K562 (cell line): Measurements from ENCODE around the gene HAUS2. TPM values are rescaled to one million over a fixed set of nuclear protein-coding genes. Genes with fewer than 3 reads are reported as not detected.

ENCODE experiments used
- ATAC-seq: fragments of 200-7000 bp; cut with Tn5 transposase; 3 replicates; pipeline ENCODE4 v1.9.1; 2020; ENCODE audit warnings: moderate library complexity
- BruUV-seq: library from RNA; stranded (reverse); fragments of 400-500 nt; replicated peaks from 2 replicates; lab custom pipeline; 2021; lab: Mats Ljungman, UMichigan
- CTCF ChIA-PET: fragments of 300-600 bp; formaldehyde crosslinking; extraction: SDS; loops from one replicate; lab custom pipeline; 2021; ENCODE audit warnings: low intra/inter-chr PET ratio; lab: Yijun Ruan, JAX
- POLR2A ChIA-PET: fragments of 300-600, 350-650 bp; sonication (Branson Sonifier 250); formaldehyde crosslinking; extraction: SDS; loops from one replicate; lab custom pipeline; 2021; ENCODE audit warnings: antibody characterized with exemption, inconsistent platforms; lab: Yijun Ruan, JAX
- DNase-seq, 4 experiments: peaks; one replicate each; pipeline versions ENCODE4 v3.0.0 to v3.0.0-alpha.2; 2011 to 2018; ENCODE audit warnings: low spot score in 3 of 4, mixed read lengths in 3 of 4; ENCODE audit errors: extremely low read depth in 1 of 4
- FAIRE-seq: peaks from 2 replicates; lab custom pipeline; 2011; peaks lifted over from hg19 to GRCh38; lab: Jason Lieb, UNC
- H2AFZ ChIP-seq: 2 replicates; pipeline ENCODE4 v1.6.0; 2011; ENCODE audit warnings: low read depth, low read length, control low read depth, inconsistent platforms
- H3K27ac ChIP-seq: fragments of 200-600 bp; 3 replicates; pipeline ENCODE4 v1.8.0; 2011; ENCODE audit warnings: low read depth, mild to moderate bottlenecking, control low read depth, inconsistent platforms, low read length, moderate library complexity, mixed read lengths; ENCODE audit errors: extremely low read depth
- H3K27me3 ChIP-seq, 2 experiments: fragments of 300-600 bp in 1 of 2; 2 replicates in 1 of 2; 3 replicates in 1 of 2; pipeline versions ENCODE4 v1.6.0 to v1.8.0; 2011; ENCODE audit warnings: inconsistent platforms in 2 of 2, low read length in 2 of 2, mild to moderate bottlenecking in 1 of 2, mixed read lengths in 1 of 2, moderate library complexity in 1 of 2; ENCODE audit not compliant: control insufficient read depth in 2 of 2, insufficient read depth in 2 of 2
- H3K36me3 ChIP-seq: fragments of 300-600 bp; 3 replicates; pipeline ENCODE4 v1.8.0; 2011; ENCODE audit warnings: mild to moderate bottlenecking, low read length, inconsistent platforms; ENCODE audit not compliant: control insufficient read depth, insufficient read depth
- H3K4me1 ChIP-seq, 2 experiments: fragments of 200-600 bp in 1 of 2; replicated peaks in 1 of 2; 2 replicates in 1 of 2; 3 replicates in 1 of 2; pipeline versions ENCODE4 v1.5.1 to v1.8.0; 2011; ENCODE audit warnings: inconsistent platforms in 2 of 2, low read length in 2 of 2, mild to moderate bottlenecking in 1 of 2, mixed read lengths in 1 of 2, moderate library complexity in 1 of 2; ENCODE audit not compliant: control insufficient read depth in 2 of 2, insufficient read depth in 2 of 2
- H3K4me2 ChIP-seq: 2 replicates; pipeline ENCODE4 v1.6.1; 2011; ENCODE audit warnings: low read length, control low read depth, inconsistent platforms, mixed read lengths; ENCODE audit not compliant: insufficient read depth
- H3K4me3 ChIP-seq: fragments of 200-600 bp; sonication (generic), shearing (Covaris generic); 2 replicates; pipeline ENCODE4 v1.5.1; 2016; ENCODE audit warnings: control low read depth, inconsistent platforms
- H3K79me2 ChIP-seq: fragments of 200-600 bp; 3 replicates; pipeline ENCODE4 v1.8.0; 2011; ENCODE audit warnings: low read length, inconsistent platforms; ENCODE audit not compliant: control insufficient read depth, insufficient read depth
- H3K9ac ChIP-seq, 2 experiments: 2 replicates each; pipeline versions ENCODE4 v1.6.0 to v1.6.1; 2011; ENCODE audit warnings: low read depth in 2 of 2, low read length in 2 of 2, control low read depth in 1 of 2, inconsistent platforms in 1 of 2, mild to moderate bottlenecking in 1 of 2, mixed read lengths in 1 of 2; ENCODE audit not compliant: insufficient read depth in 1 of 2
- H3K9me1 ChIP-seq: one replicate; pipeline ENCODE4 v1.6.0; 2011; ENCODE audit warnings: inconsistent platforms, mild to moderate bottlenecking, low read length, moderate library complexity; ENCODE audit not compliant: control insufficient read depth, insufficient read depth
- H3K9me3 ChIP-seq: replicated peaks from 2 replicates; pipeline ENCODE4 v1.5.1; 2011; ENCODE audit warnings: low read depth, low read length, inconsistent platforms; ENCODE audit not compliant: control insufficient read depth, insufficient read depth
- H4K20me1 ChIP-seq: replicated peaks from 2 replicates; pipeline ENCODE4 v1.6.1; 2011; ENCODE audit warnings: low read length, inconsistent platforms, mixed read lengths; ENCODE audit not compliant: control insufficient read depth, insufficient read depth
- BRD9 ChIP-seq: fragments of 450-650 bp; IDR thresholded peaks from 2 replicates; pipeline ENCODE4 v1.6.1; 2018; ENCODE audit warnings: low read depth; ENCODE audit not compliant: partially characterized antibody
- DNMT1 ChIP-seq: fragments of 450-650 bp; IDR thresholded peaks from 2 replicates; pipeline ENCODE4 v1.6.1; 2016; ENCODE audit warnings: antibody characterized with exemption, mild to moderate bottlenecking
- FOS ChIP-seq: IDR thresholded peaks from 3 replicates; pipeline ENCODE4 v1.6.1; 2011; ENCODE audit not compliant: insufficient read length; ENCODE audit errors: extremely low read depth
- NFIX ChIP-seq: fragments of 250-450 bp; sonication (Bioruptor Pico); IDR thresholded peaks from 2 replicates; pipeline ENCODE4 v1.4.0; 2020; ENCODE audit warnings: low read depth, mild to moderate bottlenecking, moderate library complexity
- POLR2AphosphoS5 ChIP-seq: IDR thresholded peaks from 2 replicates; pipeline ENCODE4 v1.6.1; 2011; ENCODE audit warnings: mild to moderate bottlenecking, low read depth, low read length, moderate library complexity; ENCODE audit not compliant: control insufficient read depth, insufficient read depth
- RBM15 ChIP-seq: fragments of 200-400 bp; formaldehyde crosslinking; IDR thresholded peaks from 2 replicates; pipeline ENCODE4 v1.6.1; 2018; ENCODE audit warnings: mild to moderate bottlenecking, low read length, moderate library complexity; ENCODE audit not compliant: insufficient read depth
- RFX7 ChIP-seq: fragments of 250-450 bp; sonication (Bioruptor Pico); IDR thresholded peaks from 2 replicates; pipeline ENCODE4 v1.5.1; 2021; ENCODE audit warnings: mild to moderate bottlenecking
- SMAD2 ChIP-seq: fragments of 150-350 bp; IDR thresholded peaks from 2 replicates; pipeline ENCODE4 v1.6.1; 2014; ENCODE audit warnings: low read depth, mild to moderate bottlenecking, low read length
- SREBF2 ChIP-seq: sonication (generic); formaldehyde crosslinking; IDR thresholded peaks from 2 replicates; pipeline ENCODE4 v1.4.0; 2020; ENCODE audit warnings: mild to moderate bottlenecking, missing genetic modification reagents
- ZEB2 ChIP-seq: fragments of 450-650 bp; IDR thresholded peaks from 2 replicates; pipeline ENCODE4 v1.6.1; 2016
- ZFP36 ChIP-seq: fragments of 150-350 bp; IDR thresholded peaks from 2 replicates; pipeline ENCODE4 v1.6.1; 2018; ENCODE audit warnings: low read length, low read depth; ENCODE audit not compliant: partially characterized antibody
- ZNF263 ChIP-seq: sonication (generic); formaldehyde crosslinking; IDR thresholded peaks from 2 replicates; pipeline ENCODE4 v1.8.0; 2022; ENCODE audit warnings: mild to moderate bottlenecking, missing genetic modification reagents, borderline replicate concordance
- ZNF274 ChIP-seq: IDR thresholded peaks from 2 replicates; pipeline ENCODE4 v1.6.1; 2011; ENCODE audit warnings: low read depth, mild to moderate bottlenecking, low read length, moderate library complexity, borderline replicate concordance
- ZNF778 ChIP-seq: fragments of 450-650 bp; formaldehyde crosslinking; IDR thresholded peaks from 2 replicates; pipeline ENCODE4 v1.4.0; 2020; ENCODE audit warnings: mild to moderate bottlenecking, moderate library complexity
- WGBS: fragments of 100-300 bp; shearing (Covaris generic); methylation state at CpG from one replicate; pipeline ENCODE4 v1.1.6; 2016; ENCODE audit warnings: low coverage, mixed read lengths; ENCODE audit not compliant: insufficient coverage; ENCODE audit errors: missing lambda C conversion rate; 5-methylcytosine and 5-hydroxymethylcytosine counted together
- in situ Hi-C: fragments of 300-500 bp; cut with MboI; formaldehyde crosslinking; loops from 4 replicates; pipeline ENCODE4 v1.15.0; 2018; ENCODE audit warnings: inconsistent platforms, mixed read lengths
- intact Hi-C: fragments of 100-400 bp; cut with micrococcal nuclease; formaldehyde crosslinking; loops from 2 replicates; pipeline ENCODE4 v1.14.2; 2022
- polyA plus RNA-seq, 8 experiments: library from polyadenylated mRNA; depleted of rRNA in 4 of 8; stranded (reverse) in 5 of 8; unstranded in 3 of 8; fragments of >200 nt; fragmentation: Nextera tagmentation in 2 of 8; fragmentation: Illumina TruSeq in 1 of 8; extraction: Ambion mirVana in 2 of 8; extraction: Trizol in 1 of 8; gene quantifications; 2 replicates each; pipeline versions ENCODE4 v1.2.1 to v1.2.3, GENCODE V29; 2011 to 2014; ENCODE audit warnings: inconsistent platforms in 1 of 8, missing spikeins in 1 of 8
- total RNA-seq, 7 experiments: library from RNA; depleted of rRNA in 6 of 7; stranded (reverse); fragments of >200 nt in 6 of 7; fragmentation: Illumina TruSeq in 2 of 7; extraction: Trizol in 2 of 7; gene quantifications; 2 replicates each; pipeline versions ENCODE4 v1.2.1 to v1.2.3, GENCODE V29; 2011 to 2021; ENCODE audit warnings: low replicate concordance in 1 of 7
- TF ChIP-seq, protein P1 (sequence below): fragments of 200-400 bp; formaldehyde crosslinking; IDR thresholded peaks from 2 replicates; pipeline ENCODE4 v1.6.1; 2017; ENCODE audit warnings: mild to moderate bottlenecking, low read depth, low read length, moderate library complexity
- TF ChIP-seq, protein P2 (sequence below): conservative IDR thresholded peaks from 2 replicates; pipeline ENCODE4 v1.6.1; 2011; ENCODE audit warnings: low read depth, mild to moderate bottlenecking, low read length; ENCODE audit not compliant: control insufficient read depth
- TF ChIP-seq, protein P3 (sequence below): fragments of 250-450 bp; sonication (Bioruptor Pico); IDR thresholded peaks from 2 replicates; pipeline ENCODE4 v1.8.0; 2021; ENCODE audit warnings: mild to moderate bottlenecking, moderate library complexity

The HAUS2 gene
- total and polyA plus RNA-seq, 9 of the 15 experiments (the other 6 are each of a cell fraction or from before 2014, with no cell fraction given) = 30.6 to 64.9 (median 54.1) TPM

GRCh38 chr15:42576776-42577175 lies 28.1 kb downstream of the HAUS2 start:
- Histone ChIP-seq H3K36me3 (no peaks in the 10 kb centered on the region), H3K27me3 (no peaks in the 10 kb centered on the region), H3K9me1 (no peaks in the 10 kb centered on the region), H2AFZ (no peak overlapping the region; the same call in 1 of the 2 replicates), H3K9ac (no peak overlapping the region), H3K27ac (no peak overlapping the region), H3K4me3 (no peak overlapping the region), H3K4me2 (no peak overlapping the region), H3K4me1 (peaks cover 20 to 36% of the 10 kb centered on the region in 2 experiments; a peak in 4 of 5 replicates), H4K20me1 (0 out of 2 replicates have a peak, but pooled peaks cover 3% of the 10 kb centered on the region), H3K79me2 (peaks cover 17% of the 10 kb centered on the region; the same call in 2 of the 3 replicates), H3K9me3 (no peaks in the 10 kb centered on the region)
- no peak for FAIRE-seq
- DNase-seq = no peak
- in situ Hi-C loops = no loop called here
- ChIA-PET CTCF (no interaction called here), POLR2A (interaction anchor here (1.2 to 2.0 kb wide), 3 partner anchors 16 to 28 kb away, joined by 3 to 9 read pairs (median 4); no protein-coding TSS in a partner anchor)
- intact Hi-C loops = no loop called here
- no peak for ATAC-seq
- TSS peak; percentile 61 for BruUV-seq
- WGBS = 86% methylated on average over 1 of the region's 1 CpG
- TF ChIP-seq ZNF263 (no peak), ZEB2 (no peak), NFIX (CRISPR knock-in tag) (no peak), BRD9 (no peak), SMAD2 (no peak), SREBF2 (CRISPR knock-in tag) (no peak), POLR2AphosphoS5 (no peak), ZNF274 (no peak), ZNF778 (CRISPR knock-in tag) (no peak), DNMT1 (no peak), RBM15 (no peak), FOS (no peak), RFX7 (CRISPR knock-in tag) (no peak), ZFP36 (no peak)
- TF ChIP-seq, protein P1, sequence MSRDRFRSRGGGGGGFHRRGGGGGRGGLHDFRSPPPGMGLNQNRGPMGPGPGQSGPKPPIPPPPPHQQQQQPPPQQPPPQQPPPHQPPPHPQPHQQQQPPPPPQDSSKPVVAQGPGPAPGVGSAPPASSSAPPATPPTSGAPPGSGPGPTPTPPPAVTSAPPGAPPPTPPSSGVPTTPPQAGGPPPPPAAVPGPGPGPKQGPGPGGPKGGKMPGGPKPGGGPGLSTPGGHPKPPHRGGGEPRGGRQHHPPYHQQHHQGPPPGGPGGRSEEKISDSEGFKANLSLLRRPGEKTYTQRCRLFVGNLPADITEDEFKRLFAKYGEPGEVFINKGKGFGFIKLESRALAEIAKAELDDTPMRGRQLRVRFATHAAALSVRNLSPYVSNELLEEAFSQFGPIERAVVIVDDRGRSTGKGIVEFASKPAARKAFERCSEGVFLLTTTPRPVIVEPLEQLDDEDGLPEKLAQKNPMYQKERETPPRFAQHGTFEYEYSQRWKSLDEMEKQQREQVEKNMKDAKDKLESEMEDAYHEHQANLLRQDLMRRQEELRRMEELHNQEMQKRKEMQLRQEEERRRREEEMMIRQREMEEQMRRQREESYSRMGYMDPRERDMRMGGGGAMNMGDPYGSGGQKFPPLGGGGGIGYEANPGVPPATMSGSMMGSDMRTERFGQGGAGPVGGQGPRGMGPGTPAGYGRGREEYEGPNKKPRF = no peak
- TF ChIP-seq, protein P2, sequence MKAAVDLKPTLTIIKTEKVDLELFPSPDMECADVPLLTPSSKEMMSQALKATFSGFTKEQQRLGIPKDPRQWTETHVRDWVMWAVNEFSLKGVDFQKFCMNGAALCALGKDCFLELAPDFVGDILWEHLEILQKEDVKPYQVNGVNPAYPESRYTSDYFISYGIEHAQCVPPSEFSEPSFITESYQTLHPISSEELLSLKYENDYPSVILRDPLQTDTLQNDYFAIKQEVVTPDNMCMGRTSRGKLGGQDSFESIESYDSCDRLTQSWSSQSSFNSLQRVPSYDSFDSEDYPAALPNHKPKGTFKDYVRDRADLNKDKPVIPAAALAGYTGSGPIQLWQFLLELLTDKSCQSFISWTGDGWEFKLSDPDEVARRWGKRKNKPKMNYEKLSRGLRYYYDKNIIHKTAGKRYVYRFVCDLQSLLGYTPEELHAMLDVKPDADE = no peak
- TF ChIP-seq, protein P3, sequence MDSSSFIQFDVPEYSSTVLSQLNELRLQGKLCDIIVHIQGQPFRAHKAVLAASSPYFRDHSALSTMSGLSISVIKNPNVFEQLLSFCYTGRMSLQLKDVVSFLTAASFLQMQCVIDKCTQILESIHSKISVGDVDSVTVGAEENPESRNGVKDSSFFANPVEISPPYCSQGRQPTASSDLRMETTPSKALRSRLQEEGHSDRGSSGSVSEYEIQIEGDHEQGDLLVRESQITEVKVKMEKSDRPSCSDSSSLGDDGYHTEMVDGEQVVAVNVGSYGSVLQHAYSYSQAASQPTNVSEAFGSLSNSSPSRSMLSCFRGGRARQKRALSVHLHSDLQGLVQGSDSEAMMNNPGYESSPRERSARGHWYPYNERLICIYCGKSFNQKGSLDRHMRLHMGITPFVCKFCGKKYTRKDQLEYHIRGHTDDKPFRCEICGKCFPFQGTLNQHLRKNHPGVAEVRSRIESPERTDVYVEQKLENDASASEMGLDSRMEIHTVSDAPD (CRISPR knock-in tag) = no peak
